Fibroblast of lung (primary cell): ENCODE data around the gene ZNF282. TPM values are rescaled to one million over a fixed set of nuclear protein-coding genes. Genes with fewer than 3 reads are reported as not detected.

Experiments
- DNase-seq, 2 donors: peaks; one replicate each; pipeline versions ENCODE4 v3.0.0 to v3.0.0-alpha.2; 2010; ENCODE audit warnings: low read depth in 2 of 2
- H2AFZ ChIP-seq: 2 replicates; pipeline ENCODE4 v1.5.1; 2012; ENCODE audit warnings: low read length, control low read depth, inconsistent platforms
- H3K27ac ChIP-seq: 2 replicates; pipeline ENCODE4 v1.5.1; 2011; ENCODE audit warnings: low read length, control low read depth; ENCODE audit not compliant: insufficient read depth
- H3K27me3 ChIP-seq: 2 replicates; pipeline ENCODE4 v1.5.1; 2011; ENCODE audit warnings: mild to moderate bottlenecking, low read length; ENCODE audit not compliant: control insufficient read depth, insufficient read depth
- H3K36me3 ChIP-seq: 2 replicates; pipeline ENCODE4 v1.5.1; 2011; ENCODE audit warnings: low read length; ENCODE audit not compliant: control insufficient read depth, insufficient read depth
- H3K4me1 ChIP-seq: 2 replicates; pipeline ENCODE4 v1.5.1; 2011; ENCODE audit warnings: low read length; ENCODE audit not compliant: control insufficient read depth, insufficient read depth; ENCODE audit errors: extremely low read depth
- H3K4me2 ChIP-seq: 2 replicates; pipeline ENCODE4 v1.5.1; 2011; ENCODE audit warnings: low read length, control low read depth; ENCODE audit not compliant: insufficient read depth; ENCODE audit errors: extremely low read depth
- H3K4me3 ChIP-seq, 4 experiments: fragments of 200-600 bp in 1 of 4; sonication (generic) in 1 of 4; replicated peaks in 1 of 4; 2 replicates each; pipeline ENCODE4 v1.5.1; 2011 to 2016; ENCODE audit warnings: low read length in 4 of 4, low read depth in 3 of 4, mild to moderate bottlenecking in 3 of 4, control low read depth in 2 of 4, inconsistent platforms in 1 of 4, mixed read lengths in 1 of 4; ENCODE audit not compliant: insufficient read depth in 1 of 4; ENCODE audit errors: control extremely low read depth in 1 of 4
- H3K79me2 ChIP-seq: 2 replicates; pipeline ENCODE4 v1.5.1; 2012; ENCODE audit warnings: mild to moderate bottlenecking, low read length, inconsistent platforms; ENCODE audit not compliant: control insufficient read depth, insufficient read depth
- H3K9ac ChIP-seq: 2 replicates; pipeline ENCODE4 v1.5.1; 2011; ENCODE audit warnings: mild to moderate bottlenecking, low read length, control low read depth; ENCODE audit not compliant: insufficient read depth
- H3K9me3 ChIP-seq: 2 replicates; pipeline ENCODE4 v1.5.1; 2012; ENCODE audit warnings: low read depth, low read length; ENCODE audit not compliant: control insufficient read depth, insufficient read depth
- H4K20me1 ChIP-seq: 2 replicates; pipeline ENCODE4 v1.5.1; 2011; ENCODE audit warnings: low read length; ENCODE audit not compliant: control insufficient read depth, insufficient read depth; ENCODE audit errors: extremely low read depth
- EZH2 ChIP-seq: IDR thresholded peaks from 2 replicates; pipeline ENCODE4 v1.5.1; 2012; ENCODE audit warnings: low read length, control low read depth, mild to moderate bottlenecking; ENCODE audit errors: missing control alignments
- polyA plus RNA-seq, 2 donors: library from polyadenylated mRNA; depleted of rRNA in 1 of 2; stranded (reverse) in 1 of 2; unstranded in 1 of 2; fragments of >200 nt; gene quantifications; 2 replicates each; pipeline ENCODE4 v1.2.1, GENCODE V29; 2011 to 2012; ENCODE audit warnings: missing spikeins in 1 of 2
- total RNA-seq: library from RNA; depleted of rRNA; stranded (reverse); fragments of >200 nt; gene quantifications from 2 replicates; pipeline ENCODE4 v1.2.1, GENCODE V29; 2014
- TF ChIP-seq, protein P1 (sequence below), 2 donors: IDR thresholded peaks in 1 of 2; conservative IDR thresholded peaks in 1 of 2; 1 replicate in 1 of 2; 2 replicates in 1 of 2; pipeline ENCODE4 v1.5.1; 2011 to 2012; ENCODE audit warnings: low read length in 2 of 2, control low read depth in 1 of 2, inconsistent platforms in 1 of 2, low read depth in 1 of 2, mild to moderate bottlenecking in 1 of 2

Gene ZNF282
- total and polyA plus RNA-seq, 2 donors (not counting 1 experiment from before 2014, with no cell fraction given) = 6.8 to 23.1 TPM

DNA sequence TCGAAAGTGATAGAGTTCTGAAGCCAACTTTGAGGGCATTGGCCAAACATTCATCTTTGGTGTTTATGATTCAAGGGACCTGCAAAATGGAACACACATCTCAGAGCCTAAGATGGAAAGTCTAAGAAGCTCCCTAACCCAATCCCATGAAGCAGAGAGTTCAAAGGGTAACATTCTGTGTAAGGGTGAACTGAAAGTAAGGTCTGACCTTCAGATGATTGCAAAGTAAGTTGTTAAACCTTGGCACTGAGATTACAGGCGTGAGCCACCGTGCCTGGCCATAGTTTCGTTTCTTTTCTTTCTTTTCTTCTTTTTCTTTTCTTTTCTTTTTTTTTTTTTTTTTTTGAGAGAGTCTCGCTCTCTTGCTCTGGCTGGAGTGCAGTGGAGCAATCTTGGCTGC, 46.4 kb downstream of the ZNF282 start:
- Histone ChIP-seq H3K36me3 (no peaks in the 10 kb centered on the region), H3K9ac (no peak overlapping the region), H4K20me1 (no peaks in the 10 kb centered on the region), H3K27ac (no peak overlapping the region), H3K79me2 (peaks cover 25% of the 10 kb centered on the region), H3K27me3 (no peaks in the 10 kb centered on the region), H3K9me3 (no peaks in the 10 kb centered on the region), H2AFZ (no peak overlapping the region), H3K4me3 (no peak overlapping the region), H3K4me2 (no peak overlapping the region), H3K4me1 (peaks cover 16% of the 10 kb centered on the region)
- DNase-seq = no peak
- TF ChIP-seq EZH2 = no peak
- TF ChIP-seq, protein P1, sequence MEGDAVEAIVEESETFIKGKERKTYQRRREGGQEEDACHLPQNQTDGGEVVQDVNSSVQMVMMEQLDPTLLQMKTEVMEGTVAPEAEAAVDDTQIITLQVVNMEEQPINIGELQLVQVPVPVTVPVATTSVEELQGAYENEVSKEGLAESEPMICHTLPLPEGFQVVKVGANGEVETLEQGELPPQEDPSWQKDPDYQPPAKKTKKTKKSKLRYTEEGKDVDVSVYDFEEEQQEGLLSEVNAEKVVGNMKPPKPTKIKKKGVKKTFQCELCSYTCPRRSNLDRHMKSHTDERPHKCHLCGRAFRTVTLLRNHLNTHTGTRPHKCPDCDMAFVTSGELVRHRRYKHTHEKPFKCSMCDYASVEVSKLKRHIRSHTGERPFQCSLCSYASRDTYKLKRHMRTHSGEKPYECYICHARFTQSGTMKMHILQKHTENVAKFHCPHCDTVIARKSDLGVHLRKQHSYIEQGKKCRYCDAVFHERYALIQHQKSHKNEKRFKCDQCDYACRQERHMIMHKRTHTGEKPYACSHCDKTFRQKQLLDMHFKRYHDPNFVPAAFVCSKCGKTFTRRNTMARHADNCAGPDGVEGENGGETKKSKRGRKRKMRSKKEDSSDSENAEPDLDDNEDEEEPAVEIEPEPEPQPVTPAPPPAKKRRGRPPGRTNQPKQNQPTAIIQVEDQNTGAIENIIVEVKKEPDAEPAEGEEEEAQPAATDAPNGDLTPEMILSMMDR (conservative IDR thresholded peaks at IDR 0.05 in 1 of 2, IDR thresholded peaks at IDR 0.05 in 1 of 2; ENCODE audit: low read depth in 1 of 2, low read length in 2 of 2) = no peak

DNA sequence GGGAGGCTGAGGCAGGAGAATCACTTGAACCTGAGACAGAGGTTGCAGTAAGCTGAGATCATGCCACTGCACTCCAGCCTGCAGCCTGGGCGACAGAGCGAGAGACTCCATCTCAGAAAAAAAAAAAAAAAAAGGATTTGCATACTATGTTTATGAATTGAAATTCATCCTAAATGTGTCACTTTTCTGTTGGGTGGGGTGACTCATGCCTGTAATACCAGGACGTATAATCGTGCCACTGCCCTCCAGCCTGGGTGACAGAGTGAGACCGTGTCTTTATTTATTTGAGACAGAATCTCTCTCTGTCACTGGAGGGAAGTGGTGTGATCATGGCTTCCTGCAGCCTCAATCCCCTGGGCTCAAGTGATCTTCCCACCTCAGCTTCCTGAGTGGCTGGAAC, 49.9 kb downstream of the ZNF282 start:
- Histone ChIP-seq H3K27ac (no peak overlapping the region), H3K9me3 (no peaks in the 10 kb centered on the region), H3K4me2 (no peak overlapping the region), H3K36me3 (no peaks in the 10 kb centered on the region), H3K79me2 (peaks cover 26% of the 10 kb centered on the region), H3K4me1 (peaks cover 15% of the 10 kb centered on the region), H3K9ac (no peak overlapping the region), H3K27me3 (no peaks in the 10 kb centered on the region), H3K4me3 (no peak overlapping the region), H4K20me1 (no peaks in the 10 kb centered on the region), H2AFZ (no peak overlapping the region)
- no peak for TF ChIP-seq EZH2
- TF ChIP-seq, protein P1 (conservative IDR thresholded peaks at IDR 0.05 in 1 of 2, IDR thresholded peaks at IDR 0.05 in 1 of 2; ENCODE audit: low read depth in 1 of 2, low read length in 2 of 2) = no peak
- no peak for DNase-seq

DNA sequence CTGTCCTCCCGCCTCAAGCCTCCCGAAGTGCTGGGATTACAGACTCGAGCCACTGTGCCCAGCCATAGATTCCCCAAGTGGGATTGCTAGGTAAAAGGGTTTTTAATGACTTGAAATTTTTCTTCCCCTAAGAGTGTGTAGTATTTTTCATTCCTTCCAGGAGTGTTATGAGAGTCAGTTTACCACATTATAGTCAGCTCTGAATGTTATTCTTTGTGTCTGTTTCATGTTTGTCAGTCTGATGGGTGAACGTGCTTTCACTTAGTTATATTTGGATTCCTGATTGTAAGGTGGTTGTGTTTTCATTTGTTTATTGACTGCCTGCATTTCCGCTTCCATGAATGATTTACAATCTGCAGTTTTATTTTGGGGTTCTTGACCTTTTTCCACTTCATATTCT, 50.4 kb downstream of the ZNF282 start:
- peaks cover 10% of the 10 kb centered on the region for H3K4me1 ChIP-seq
- no peak overlapping the region for H3K4me2 ChIP-seq
- H3K27ac ChIP-seq = no peak overlapping the region
- no peak for TF ChIP-seq EZH2
- TF ChIP-seq, protein P1 (conservative IDR thresholded peaks at IDR 0.05 in 1 of 2, IDR thresholded peaks at IDR 0.05 in 1 of 2; ENCODE audit: low read depth in 1 of 2, low read length in 2 of 2) = no peak
- H3K9me3 ChIP-seq = no peaks in the 10 kb centered on the region
- H2AFZ ChIP-seq = no peak overlapping the region
- H3K4me3 ChIP-seq = no peak overlapping the region
- peaks cover 21% of the 10 kb centered on the region for H3K79me2 ChIP-seq
- no peak for DNase-seq
- H4K20me1 ChIP-seq = no peaks in the 10 kb centered on the region
- no peak overlapping the region for H3K9ac ChIP-seq
- H3K36me3 ChIP-seq = no peaks in the 10 kb centered on the region
- no peaks in the 10 kb centered on the region for H3K27me3 ChIP-seq
